Gastroesophageal sphincter (tissue), 4 donors: ENCODE data around the gene BDP1. TPM values are rescaled to one million over a fixed set of nuclear protein-coding genes. Genes with fewer than 3 reads are reported as not detected.

ENCODE experiments used
- ATAC-seq: fragments of 150-250 bp; one replicate; pipeline ENCODE4 v1.9.1; 2016; ENCODE audit warnings: mild to moderate bottlenecking, moderate library complexity
- H3K27ac ChIP-seq, 4 donors: fragments of 200-600 bp; sonication (generic) in 3 of 4; 1 replicate in 3 of 4; 2 replicates in 1 of 4; pipeline ENCODE4 v1.5.1; 2016 to 2019
- H3K27me3 ChIP-seq: fragments of 200-600 bp; sonication (generic); one replicate; pipeline ENCODE4 v1.5.1; 2019
- H3K36me3 ChIP-seq, 2 donors: fragments of 200-600 bp; sonication (generic); one replicate each; pipeline ENCODE4 v1.5.1; 2019; ENCODE audit warnings: control low read depth in 1 of 2
- H3K4me1 ChIP-seq, 3 donors: fragments of 200-600 bp; sonication (generic); 1 replicate in 2 of 3; 2 replicates in 1 of 3; pipeline ENCODE4 v1.5.1; 2016 to 2019; ENCODE audit warnings: control low read depth in 2 of 3
- H3K4me3 ChIP-seq, 2 donors: fragments of 200-600 bp; sonication (generic); one replicate each; pipeline ENCODE4 v1.5.1; 2019; ENCODE audit warnings: mild to moderate bottlenecking in 1 of 2, moderate library complexity in 1 of 2
- H3K9me3 ChIP-seq, 3 donors: fragments of 200-600 bp; sonication (generic); one replicate each; pipeline ENCODE4 v1.5.1; 2017 to 2019; ENCODE audit warnings: control low read depth in 2 of 3
- CTCF ChIP-seq, 4 experiments: fragments of 200-600 bp in 2 of 4; fragments of 450-650 bp in 2 of 4; sonication (generic) in 1 of 4; IDR thresholded peaks; one replicate each; pipeline ENCODE4 v1.5.1; 2017 to 2019; ENCODE audit warnings: antibody characterized with exemption in 4 of 4, mild to moderate bottlenecking in 2 of 4, moderate library complexity in 2 of 4
- EP300 ChIP-seq: sonication (generic); formaldehyde crosslinking; IDR thresholded peaks from one replicate; pipeline ENCODE4 v1.6.1; 2017; ENCODE audit warnings: antibody characterized with exemption, mild to moderate bottlenecking
- POLR2A ChIP-seq, 2 donors: fragments of 450-650 bp; IDR thresholded peaks; one replicate each; pipeline ENCODE4 v1.6.1; 2017; ENCODE audit warnings: antibody characterized with exemption in 2 of 2, mild to moderate bottlenecking in 2 of 2, moderate library complexity in 1 of 2
- POLR2AphosphoS5 ChIP-seq: sonication (generic); formaldehyde crosslinking; IDR thresholded peaks from one replicate; pipeline ENCODE4 v1.6.1; 2017; ENCODE audit warnings: antibody characterized with exemption
- WGBS, 2 donors: methylation state at CpG; one replicate each; pipeline ENCODE4 v1.1.5; 2018; ENCODE audit warnings: low coverage in 1 of 2; 5-methylcytosine and 5-hydroxymethylcytosine counted together
- total RNA-seq, 4 donors: library from RNA; depleted of rRNA; stranded (reverse); fragments of >200 nt; gene quantifications; one replicate each; pipeline ENCODE4 v1.1.0, GENCODE V29; 2016

Gene BDP1
- total RNA-seq, 4 donors from 2014 or later, result 26.1 to 48.9 (median 31.6) TPM

GRCh38 chr5:71456362-71456743 lies 902 bp downstream of the BDP1 start:
- Histone ChIP-seq H3K4me1 (peaks cover 0 to 27% (median 3%) of the 10 kb centered on the region in 3 donors), H3K36me3 (peaks cover 0 to 29% of the 10 kb centered on the region in 2 donors), H3K27ac (peak overlapping the region; percentile 66 to 95 (median 90)), H3K4me3 (peak overlapping the region; percentile 58 to 86), H3K27me3 (peaks cover 7% of the 10 kb centered on the region), H3K9me3 (no peaks in the 10 kb centered on the region)
- TF ChIP-seq POLR2AphosphoS5, result no peak
- no peak for TF ChIP-seq EP300
- TF ChIP-seq CTCF (IDR thresholded peaks at IDR 0.05), result no peak
- TF ChIP-seq POLR2A (IDR thresholded peaks at IDR 0.05), result no peak
- WGBS, 2 donors, result 5 to 6% methylated on average over 4 of the region's 4 CpGs
- ATAC-seq, result no peak

DNA sequence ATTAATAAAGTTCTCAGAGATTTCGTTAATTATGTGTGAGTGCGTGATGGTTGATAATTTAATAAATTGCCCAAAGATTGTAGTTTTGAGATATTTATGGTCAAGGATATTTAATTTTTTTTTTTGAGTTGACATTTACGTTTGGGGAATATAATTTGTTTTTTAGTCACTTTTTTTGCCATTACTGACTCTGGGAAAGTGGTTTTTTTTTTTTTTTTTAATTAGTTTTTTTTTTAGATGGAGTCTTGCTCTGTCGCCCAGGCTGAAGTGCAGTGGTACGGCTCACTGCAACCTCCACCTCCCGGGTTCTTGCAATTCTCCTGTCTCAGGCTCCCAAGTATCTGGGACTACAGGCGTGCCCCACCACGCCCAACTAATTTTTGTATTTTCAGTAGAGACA lies 1.7 kb downstream of the BDP1 start:
- Histone ChIP-seq H3K36me3 (peaks cover 2 to 37% of the 10 kb centered on the region in 2 donors), H3K4me3 (peak overlapping the region in 1 of 2 donors; percentile 86), H3K27me3 (peaks cover 4% of the 10 kb centered on the region), H3K4me1 (peaks cover 0 to 27% (median 3%) of the 10 kb centered on the region in 3 donors), H3K27ac (no peak overlapping the region), H3K9me3 (no peaks in the 10 kb centered on the region)
- 74% methylated on average over 4 to 8 of the region's 8 CpGs for WGBS, 2 donors
- TF ChIP-seq EP300 (no peak), POLR2A (IDR thresholded peaks at IDR 0.05) (no peak), CTCF (IDR thresholded peaks at IDR 0.05) (no peak), POLR2AphosphoS5 (no peak)
- no peak for ATAC-seq

- WGBS, 2 donors, result 100% methylated on average over 1 of the region's 1 CpG
- Histone ChIP-seq H3K36me3 (peaks cover 5 to 73% of the 10 kb centered on the region in 2 donors), H3K4me1 (peaks cover 0 to 32% (median 3%) of the 10 kb centered on the region in 3 donors), H3K27ac (no peak overlapping the region), H3K4me3 (no peak overlapping the region), H3K9me3 (no peaks in the 10 kb centered on the region), H3K27me3 (no peaks in the 10 kb centered on the region)
- ATAC-seq, result no peak
- no peak for TF ChIP-seq POLR2AphosphoS5
- TF ChIP-seq EP300, result no peak
- TF ChIP-seq POLR2A (IDR thresholded peaks at IDR 0.05), result no peak
- no peak for TF ChIP-seq CTCF (IDR thresholded peaks at IDR 0.05)
Observed at GRCh38 chr5:71460693-71461092, 5.2 kb downstream of the BDP1 start.

GRCh38 chr5:71461360-71461759 lies 5.9 kb downstream of the BDP1 start:
- Histone ChIP-seq H3K4me3 (no peak overlapping the region), H3K4me1 (peaks cover 0 to 30% (median 3%) of the 10 kb centered on the region in 3 donors), H3K27ac (no peak overlapping the region), H3K27me3 (no peaks in the 10 kb centered on the region), H3K9me3 (no peaks in the 10 kb centered on the region), H3K36me3 (peaks cover 5 to 79% of the 10 kb centered on the region in 2 donors)
- no peak for TF ChIP-seq EP300
- TF ChIP-seq POLR2AphosphoS5, result no peak
- TF ChIP-seq POLR2A (IDR thresholded peaks at IDR 0.05), result no peak
- TF ChIP-seq CTCF (IDR thresholded peaks at IDR 0.05), result no peak
- WGBS, 2 donors, result 100% methylated on average over 2 of the region's 3 CpGs
- no peak for ATAC-seq

DNA sequence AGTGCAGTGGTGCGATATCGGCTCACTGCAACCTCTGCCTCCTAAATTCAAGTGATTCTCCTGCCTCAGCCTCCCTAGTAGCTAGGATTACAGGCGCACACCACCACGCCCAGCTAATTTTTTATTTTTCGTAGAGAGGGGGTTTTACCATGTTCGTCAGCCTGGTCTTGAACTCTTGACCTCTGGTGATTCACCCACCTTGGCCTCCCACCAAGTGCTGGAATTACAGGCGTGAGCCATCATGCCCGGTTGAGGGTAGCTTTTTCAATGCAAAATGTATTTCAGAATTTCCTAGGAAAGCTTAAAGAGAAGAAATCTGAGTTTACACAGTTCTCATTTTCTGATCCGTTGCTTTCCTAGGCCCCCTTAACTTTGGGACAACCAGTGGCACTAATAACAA lies 15.7 kb downstream of the BDP1 start:
- ATAC-seq, result no peak
- Histone ChIP-seq H3K36me3 (peaks cover 0 to 95% of the 10 kb centered on the region in 2 donors), H3K4me3 (no peak overlapping the region), H3K4me1 (no peaks in the 10 kb centered on the region), H3K27me3 (no peaks in the 10 kb centered on the region), H3K9me3 (no peaks in the 10 kb centered on the region), H3K27ac (no peak overlapping the region)
- TF ChIP-seq CTCF (IDR thresholded peaks at IDR 0.05), result no peak
- TF ChIP-seq EP300, result no peak
- TF ChIP-seq POLR2A (IDR thresholded peaks at IDR 0.05), result no peak
- no peak for TF ChIP-seq POLR2AphosphoS5
- 73 to 94% methylated on average over 4 to 9 of the region's 9 CpGs for WGBS, 2 donors
